Measurements from ENCODE around the gene LGALS7. TPM values are rescaled to one million over a fixed set of nuclear protein-coding genes. Genes with fewer than 3 reads are reported as not detected.
"Not testable (repeated sequence)": the region's sequence is repeated elsewhere in the genome, so short reads cannot be mapped to it uniquely, and the experiment has no call there.

The LGALS7 gene
- polyA plus RNA-seq, 3 donors: not detected

GRCh38 chr19:38785187-38785699 lies 11.9 kb upstream of the LGALS7 start:
- DNase-seq: no peak
- no peak overlapping the region for H3K4me2 ChIP-seq (replicated peaks; ENCODE audit: extremely low read depth, low read length, poor library complexity, severe bottlenecking)
- Mint-ChIP-seq H3K4me1 (no peaks in the 10 kb centered on the region), H3K9me3 (no peaks in the 10 kb centered on the region), H3K4me3 (no peak overlapping the region), H3K27ac (no peak overlapping the region), H3K36me3 (no peaks in the 10 kb centered on the region), H3K27me3 (ENCODE audit: low read depth in 3 of 3) (peaks cover 4 to 14% (median 7%) of the 10 kb centered on the region in 3 donors)
- H3K79me2 ChIP-seq (ENCODE audit: insufficient read depth, low read length): no peaks in the 10 kb centered on the region
- intact Hi-C loops (cut with micrococcal nuclease): no loop called here
- no peaks in the 10 kb centered on the region for H4K20me1 ChIP-seq (ENCODE audit: insufficient read depth, low read length)
- H3K27ac ChIP-seq (ENCODE audit: low read depth in 1 of 2, low read length in 2 of 2): no peak overlapping the region
- no peaks in the 10 kb centered on the region for H3K4me1 ChIP-seq (ENCODE audit: control insufficient read depth in 1 of 2, insufficient read depth in 2 of 2, low read length in 2 of 2)
- H2AFZ ChIP-seq (ENCODE audit: insufficient read depth, low read depth, low read length, poor library complexity, severe bottlenecking): no peak overlapping the region
- whole genome bisulfite sequencing (ENCODE audit: insufficient coverage): 93% methylated on average over 3 of the region's 7 CpGs
- no peaks in the 10 kb centered on the region for H3K9me3 ChIP-seq (replicated peaks in 1 of 2; ENCODE audit: control insufficient read depth in 1 of 2, insufficient read depth in 1 of 2, low read length in 2 of 2)
- H3K36me3 ChIP-seq (replicated peaks in 1 of 2; ENCODE audit: control insufficient read depth in 1 of 2, insufficient read depth in 2 of 2, low read length in 2 of 2): no peaks in the 10 kb centered on the region
- no peaks in the 10 kb centered on the region for H3K27me3 ChIP-seq (ENCODE audit: control insufficient read depth in 2 of 2, insufficient read depth in 2 of 2, low read length in 2 of 2)
- H3K4me3 ChIP-seq (replicated peaks in 1 of 3; ENCODE audit: low read depth in 2 of 3, low read length in 3 of 3): no peak overlapping the region
- TF ChIP-seq CTCF (IDR thresholded peaks at IDR 0.05): no peak
- no peak overlapping the region for H3K9ac ChIP-seq (ENCODE audit: insufficient read depth, low read length, poor library complexity, severe bottlenecking)

GRCh38 chr19:38784224-38784623 lies 10.9 kb upstream of the LGALS7 start:
- Histone ChIP-seq H3K4me2 (replicated peaks; ENCODE audit: extremely low read depth, low read length, poor library complexity, severe bottlenecking) (no peak overlapping the region), H3K36me3 (replicated peaks in 1 of 2; ENCODE audit: control insufficient read depth in 1 of 2, insufficient read depth in 2 of 2, low read length in 2 of 2) (no peaks in the 10 kb centered on the region), H3K9me3 (replicated peaks in 1 of 2; ENCODE audit: control insufficient read depth in 1 of 2, insufficient read depth in 1 of 2, low read length in 2 of 2) (no peaks in the 10 kb centered on the region), H3K79me2 (ENCODE audit: insufficient read depth, low read length) (no peaks in the 10 kb centered on the region), H3K27ac (ENCODE audit: low read depth in 1 of 2, low read length in 2 of 2) (no peak overlapping the region), H3K9ac (ENCODE audit: insufficient read depth, low read length, poor library complexity, severe bottlenecking) (no peak overlapping the region), H3K4me1 (ENCODE audit: control insufficient read depth in 1 of 2, insufficient read depth in 2 of 2, low read length in 2 of 2) (no peaks in the 10 kb centered on the region), H2AFZ (ENCODE audit: insufficient read depth, low read depth, low read length, poor library complexity, severe bottlenecking) (no peak overlapping the region), H3K27me3 (ENCODE audit: control insufficient read depth in 2 of 2, insufficient read depth in 2 of 2, low read length in 2 of 2) (no peaks in the 10 kb centered on the region), H3K4me3 (replicated peaks in 1 of 3; ENCODE audit: low read depth in 2 of 3, low read length in 3 of 3) (no peak overlapping the region), H4K20me1 (ENCODE audit: insufficient read depth, low read length) (no peaks in the 10 kb centered on the region)
- no peak for DNase-seq
- no peak overlapping the region for H3K4me3 Mint-ChIP-seq
- peaks cover 4 to 17% (median 11%) of the 10 kb centered on the region in 3 donors for H3K27me3 Mint-ChIP-seq (ENCODE audit: low read depth in 3 of 3)
- no peak for TF ChIP-seq CTCF (IDR thresholded peaks at IDR 0.05)
- no peak overlapping the region for H3K27ac Mint-ChIP-seq
- no peaks in the 10 kb centered on the region for H3K4me1 Mint-ChIP-seq
- intact Hi-C loops (cut with micrococcal nuclease): no loop called here
- no peaks in the 10 kb centered on the region for H3K36me3 Mint-ChIP-seq
- 90% methylated on average over 2 of the region's 3 CpGs for WGBS (ENCODE audit: insufficient coverage)
- H3K9me3 Mint-ChIP-seq: no peaks in the 10 kb centered on the region

GRCh38 chr19:38782212-38782611 lies 8.9 kb upstream of the LGALS7 start:
- H3K36me3 ChIP-seq (replicated peaks in 1 of 2; ENCODE audit: control insufficient read depth in 1 of 2, insufficient read depth in 2 of 2, low read length in 2 of 2); H3K4me3 ChIP-seq (replicated peaks in 1 of 3; ENCODE audit: low read depth in 2 of 3, low read length in 3 of 3); H3K4me3 Mint-ChIP-seq; H3K79me2 ChIP-seq (ENCODE audit: insufficient read depth, low read length); H3K36me3 Mint-ChIP-seq; H3K4me2 ChIP-seq (replicated peaks; ENCODE audit: extremely low read depth, low read length, poor library complexity, severe bottlenecking); H3K27ac ChIP-seq (ENCODE audit: low read depth in 1 of 2, low read length in 2 of 2); H3K9me3 Mint-ChIP-seq; H4K20me1 ChIP-seq (ENCODE audit: insufficient read depth, low read length); H3K9me3 ChIP-seq (replicated peaks in 1 of 2; ENCODE audit: control insufficient read depth in 1 of 2, insufficient read depth in 1 of 2, low read length in 2 of 2); intact Hi-C loops (cut with micrococcal nuclease); H3K27me3 ChIP-seq (ENCODE audit: control insufficient read depth in 2 of 2, insufficient read depth in 2 of 2, low read length in 2 of 2); H2AFZ ChIP-seq (ENCODE audit: insufficient read depth, low read depth, low read length, poor library complexity, severe bottlenecking); H3K4me1 ChIP-seq (ENCODE audit: control insufficient read depth in 1 of 2, insufficient read depth in 2 of 2, low read length in 2 of 2); H3K9ac ChIP-seq (ENCODE audit: insufficient read depth, low read length, poor library complexity, severe bottlenecking); DNase-seq; H3K4me1 Mint-ChIP-seq: not testable (repeated sequence)
- WGBS (ENCODE audit: insufficient coverage): 96% methylated on average over 7 of the region's 13 CpGs
- Mint-ChIP-seq H3K27me3 (ENCODE audit: low read depth in 3 of 3) (peaks cover 5 to 23% (median 13%) of the 10 kb centered on the region in 3 donors), H3K27ac (peak overlapping the region in 1 of 7 donors; percentile 43)
